H1 (cell line): ENCODE measurements around the gene TIGD2. TPM values are rescaled to one million over a fixed set of nuclear protein-coding genes. Genes with fewer than 3 reads are reported as not detected.

Experiments used
- CTCF ChIA-PET: fragments of 300-600 bp; sonication (Branson Sonifier 250); formaldehyde crosslinking; loops from one replicate; lab custom pipeline; 2021; ENCODE audit not compliant: partially characterized antibody; lab: Charles Lee
- POLR2A ChIA-PET: fragments of 300-600 bp; sonication (Branson Sonifier 250); formaldehyde crosslinking; loops from one replicate; lab custom pipeline; 2021; ENCODE audit warnings: inconsistent platforms; ENCODE audit not compliant: partially characterized antibody; lab: Charles Lee
- DNase-seq, 2 experiments: peaks; one replicate each; pipeline versions ENCODE4 v3.0.0 to v3.0.0-alpha.2; 2010 to 2022; ENCODE audit warnings: low spot score in 2 of 2, low read depth in 1 of 2, mixed read lengths in 1 of 2
- FAIRE-seq: peaks from 2 replicates; lab custom pipeline; 2011; peaks lifted over from hg19 to GRCh38; lab: Jason Lieb, UNC
- H2AFZ ChIP-seq: 2 replicates; pipeline ENCODE4 v1.8.1; 2012; ENCODE audit warnings: low read length, inconsistent platforms
- H2AK5ac ChIP-seq: 2 replicates; pipeline ENCODE4 v1.6.1; 2013; ENCODE audit warnings: low read depth, low read length
- H2BK120ac ChIP-seq: replicated peaks from 2 replicates; pipeline ENCODE3; 2013; ENCODE audit warnings: low read depth, low read length, inconsistent platforms
- H2BK12ac ChIP-seq: 2 replicates; pipeline ENCODE4 v1.6.1; 2013; ENCODE audit warnings: low read depth, low read length
- H2BK15ac ChIP-seq: 2 replicates; pipeline ENCODE4 v1.6.1; 2013; ENCODE audit warnings: low read length
- H2BK20ac ChIP-seq: 2 replicates; pipeline ENCODE4 v1.6.1; 2013; ENCODE audit warnings: low read length
- H2BK5ac ChIP-seq: 2 replicates; pipeline ENCODE4 v1.6.1; 2013; ENCODE audit warnings: low read depth, low read length
- H3K14ac ChIP-seq: 2 replicates; pipeline ENCODE4 v1.6.1; 2013; ENCODE audit warnings: inconsistent platforms; ENCODE audit not compliant: insufficient read length
- H3K18ac ChIP-seq: 2 replicates; pipeline ENCODE4 v1.6.1; 2013; ENCODE audit warnings: low read length; ENCODE audit errors: extremely low read depth
- H3K23ac ChIP-seq: 2 replicates; pipeline ENCODE4 v1.6.1; 2013; ENCODE audit warnings: inconsistent platforms; ENCODE audit not compliant: insufficient read length
- H3K23me2 ChIP-seq: 2 replicates; pipeline ENCODE4 v1.6.1; 2013; ENCODE audit warnings: low read depth, low read length
- H3K27ac ChIP-seq: 2 replicates; pipeline ENCODE4 v1.6.1; 2011; ENCODE audit warnings: low read depth, low read length, inconsistent platforms
- H3K27me3 ChIP-seq, 4 experiments: replicated peaks in 1 of 4; 1 replicate in 1 of 4; 2 replicates in 3 of 4; pipeline versions ENCODE4 v1.6.1 to v1.8.1; 2011 to 2013; ENCODE audit warnings: low read length in 3 of 4, mild to moderate bottlenecking in 3 of 4, inconsistent platforms in 2 of 4, mixed read lengths in 2 of 4, moderate library complexity in 1 of 4; ENCODE audit not compliant: control insufficient read depth in 3 of 4, insufficient read depth in 3 of 4; ENCODE audit errors: extremely low read depth in 1 of 4
- H3K36me3 ChIP-seq, 4 experiments: 2 replicates each; pipeline versions ENCODE4 v1.6.1 to v1.8.1; 2011 to 2013; ENCODE audit warnings: mild to moderate bottlenecking in 4 of 4, low read length in 3 of 4, moderate library complexity in 2 of 4, control low read depth in 1 of 4, inconsistent platforms in 1 of 4; ENCODE audit not compliant: insufficient read depth in 4 of 4, control insufficient read depth in 2 of 4
- H3K4ac ChIP-seq: replicated peaks from 2 replicates; pipeline ENCODE3; 2013; ENCODE audit warnings: low read length, low read depth, mixed read lengths, inconsistent platforms; ENCODE audit not compliant: insufficient read length
- H3K4me1 ChIP-seq, 4 experiments: replicated peaks in 1 of 4; 1 replicate in 1 of 4; 2 replicates in 3 of 4; pipeline versions ENCODE4 v1.6.1 to v1.8.1; 2011 to 2013; ENCODE audit warnings: low read length in 3 of 4, inconsistent platforms in 2 of 4, mixed read lengths in 1 of 4; ENCODE audit not compliant: insufficient read depth in 4 of 4, control insufficient read depth in 3 of 4
- H3K4me2 ChIP-seq, 2 experiments: 2 replicates each; pipeline versions ENCODE4 v1.6.1 to v1.8.1; 2011 to 2013; ENCODE audit warnings: low read depth in 2 of 2, low read length in 2 of 2, control low read depth in 1 of 2, inconsistent platforms in 1 of 2, mild to moderate bottlenecking in 1 of 2; ENCODE audit not compliant: insufficient read depth in 1 of 2
- H3K4me3 ChIP-seq, 4 experiments: fragments of 200-600, 300-600 bp in 1 of 4; sonication (generic), shearing (Covaris generic), sonication (Bioruptor Twin) in 1 of 4; 2 replicates each; pipeline versions ENCODE4 v1.5.1 to v1.8.1; 2011 to 2016; ENCODE audit warnings: low read length in 4 of 4, low read depth in 3 of 4, control low read depth in 2 of 4, inconsistent platforms in 2 of 4, mild to moderate bottlenecking in 2 of 4, mixed read lengths in 1 of 4, moderate library complexity in 1 of 4; ENCODE audit not compliant: insufficient read depth in 2 of 4; ENCODE audit errors: extremely low read depth in 1 of 4
- H3K56ac ChIP-seq: replicated peaks from 2 replicates; pipeline ENCODE3; 2013; ENCODE audit warnings: low read depth, mild to moderate bottlenecking, mixed read lengths, low read length, inconsistent platforms; ENCODE audit not compliant: insufficient read length
- H3K79me1 ChIP-seq: 2 replicates; pipeline ENCODE4 v1.6.1; 2013; ENCODE audit warnings: low read depth, low read length, control low read depth
- H3K79me2 ChIP-seq, 2 experiments: 2 replicates each; pipeline versions ENCODE4 v1.6.1 to v1.8.1; 2012 to 2013; ENCODE audit warnings: low read length in 2 of 2, mild to moderate bottlenecking in 2 of 2, inconsistent platforms in 1 of 2; ENCODE audit not compliant: insufficient read depth in 2 of 2, control insufficient read depth in 1 of 2
- H3K9ac ChIP-seq, 4 experiments: replicated peaks in 1 of 4; 1 replicate in 1 of 4; 2 replicates in 3 of 4; pipeline versions ENCODE4 v1.6.1 to v1.8.1; 2011 to 2013; ENCODE audit warnings: low read depth in 3 of 4, low read length in 3 of 4, control low read depth in 2 of 4, mild to moderate bottlenecking in 2 of 4, moderate library complexity in 2 of 4, inconsistent platforms in 1 of 4; ENCODE audit errors: extremely low read depth in 1 of 4
- H3K9me3 ChIP-seq, 2 experiments: 2 replicates each; pipeline versions ENCODE4 v1.6.1 to v1.8.1; 2012 to 2013; ENCODE audit warnings: mild to moderate bottlenecking in 2 of 2, moderate library complexity in 2 of 2, control low read depth in 1 of 2, inconsistent platforms in 1 of 2, low read depth in 1 of 2, low read length in 1 of 2, mixed read lengths in 1 of 2; ENCODE audit not compliant: insufficient read depth in 2 of 2
- H4K20me1 ChIP-seq, 2 experiments: replicated peaks in 1 of 2; 2 replicates each; pipeline versions ENCODE3 to v1.8.1; 2011 to 2013; ENCODE audit warnings: inconsistent platforms in 2 of 2, low read length in 2 of 2, mild to moderate bottlenecking in 1 of 2; ENCODE audit not compliant: insufficient read depth in 2 of 2, control insufficient read depth in 1 of 2
- H4K5ac ChIP-seq: 2 replicates; pipeline ENCODE4 v1.6.1; 2013; ENCODE audit warnings: low read length, low read depth, mixed read lengths, inconsistent platforms; ENCODE audit not compliant: insufficient read length
- H4K8ac ChIP-seq: 2 replicates; pipeline ENCODE4 v1.8.0; 2013; ENCODE audit warnings: mild to moderate bottlenecking, moderate library complexity, low read length, inconsistent platforms; ENCODE audit not compliant: insufficient read depth; ENCODE audit errors: extremely low read depth
- H4K91ac ChIP-seq: replicated peaks from 2 replicates; pipeline ENCODE3; 2013; ENCODE audit warnings: low read length, mixed read lengths, inconsistent platforms; ENCODE audit not compliant: insufficient read length
- GTF2F1 ChIP-seq: IDR thresholded peaks from 2 replicates; pipeline ENCODE4 v1.6.1; 2012; ENCODE audit warnings: low read depth, low read length, improper control_type of control experiment, borderline replicate concordance
- KDM5A ChIP-seq: fragments of 200-600 bp; IDR thresholded peaks from 2 replicates; pipeline ENCODE4 v1.7.1; 2012; ENCODE audit warnings: mild to moderate bottlenecking, low read length, inconsistent platforms, mixed read lengths
- MAX ChIP-seq: IDR thresholded peaks from 2 replicates; pipeline ENCODE4 v1.6.1; 2012; ENCODE audit warnings: inconsistent platforms
- RFX5 ChIP-seq: IDR thresholded peaks from 2 replicates; pipeline ENCODE4 v1.6.1; 2011; ENCODE audit warnings: low read depth, low read length, improper control_type of control experiment, borderline replicate concordance
- TBP ChIP-seq: IDR thresholded peaks from 2 replicates; pipeline ENCODE4 v1.6.1; 2011; ENCODE audit warnings: low read depth, low read length, improper control_type of control experiment
- polyA plus RNA-seq, 7 experiments: library from polyadenylated mRNA; depleted of rRNA in 3 of 7; stranded (reverse) in 5 of 7; unstranded in 2 of 7; fragments of >200 nt in 5 of 7; fragments of 200-250 nt in 2 of 7; gene quantifications; 1 replicate in 5 of 7; 2 replicates in 1 of 7; 4 replicates in 1 of 7; pipeline versions ENCODE4 v1.2.1 to v1.2.3, GENCODE V29; 2011 to 2013; ENCODE audit warnings: missing spikeins in 2 of 7, mixed read lengths in 2 of 7
- total RNA-seq: library from RNA; stranded (reverse); fragmentation: NEBNext Ultra II Directional; extraction: Animal tissue kit (Norgen Biotek cat#: 25700); gene quantifications from 2 replicates; pipeline ENCODE4 v1.2.1, GENCODE V29; 2021

TIGD2 gene
- total and polyA plus RNA-seq, 2 of the 8 experiments (the other 6 are each of a cell fraction or from before 2014, with no cell fraction given), result 2.4 to 5.7 TPM

- H3K36me3 ChIP-seq, result no peaks in the 10 kb centered on the region
- H2BK12ac ChIP-seq, result no peak overlapping the region
- ChIA-PET CTCF (interaction anchor here (1.1 kb wide), 1 partner anchor 44 kb away, joined by 3 read pairs; no protein-coding TSS in a partner anchor), POLR2A (no interaction called here)
- no peak overlapping the region for H2AFZ ChIP-seq
- H3K27me3 ChIP-seq, result no peaks in the 10 kb centered on the region
- no peak overlapping the region for H3K4me3 ChIP-seq
- no peaks in the 10 kb centered on the region for H4K20me1 ChIP-seq
- no peak overlapping the region for H3K18ac ChIP-seq
- FAIRE-seq (no peak), DNase-seq (no peak)
- no peak overlapping the region for H2BK15ac ChIP-seq
- H2BK5ac ChIP-seq, result no peak overlapping the region
- no peak overlapping the region for H3K4ac ChIP-seq
- H2BK20ac ChIP-seq, result no peak overlapping the region
- H3K79me2 ChIP-seq, result no peaks in the 10 kb centered on the region
- no peak overlapping the region for H2BK120ac ChIP-seq
- TF ChIP-seq KDM5A (no peak), GTF2F1 (no peak), MAX (no peak), RFX5 (no peak), TBP (no peak)
- no peak overlapping the region for H4K5ac ChIP-seq
- no peak overlapping the region for H3K56ac ChIP-seq
- H3K4me2 ChIP-seq, result no peak overlapping the region
- H3K9ac ChIP-seq, result no peak overlapping the region
- H3K79me1 ChIP-seq, result no peaks in the 10 kb centered on the region
- no peak overlapping the region for H4K91ac ChIP-seq
- no peaks in the 10 kb centered on the region for H3K23me2 ChIP-seq
- no peaks in the 10 kb centered on the region for H3K4me1 ChIP-seq
- H3K14ac ChIP-seq, result no peak overlapping the region
- H3K9me3 ChIP-seq, result no peaks in the 10 kb centered on the region
- H3K27ac ChIP-seq, result no peak overlapping the region
- H2AK5ac ChIP-seq, result no peak overlapping the region
- H3K23ac ChIP-seq, result no peak overlapping the region
- no peak overlapping the region for H4K8ac ChIP-seq
These were observed 43.9 kb upstream of the TIGD2 start for GRCh38 chr4:89067417-89067816.
